PC-9 (cell line): Measurements from ENCODE around the gene UNC13B. TPM values are rescaled to one million over a fixed set of nuclear protein-coding genes. Genes with fewer than 3 reads are reported as not detected.

Source experiments
- BruUV-seq: library from RNA; stranded (reverse); fragments of 400-500 nt; replicated peaks from 2 replicates; lab custom pipeline; 2021; lab: Mats Ljungman, UMichigan
- CTCF ChIA-PET: fragments of 300-600 bp; sonication (Branson Sonifier 250); formaldehyde crosslinking; loops from one replicate; lab custom pipeline; 2022; ENCODE audit warnings: antibody characterized with exemption; lab: Charles Lee
- POLR2A ChIA-PET: fragments of 300-600 bp; sonication (Branson Sonifier 250); formaldehyde crosslinking; loops from one replicate; lab custom pipeline; 2022; ENCODE audit warnings: antibody characterized with exemption; ENCODE audit not compliant: unreplicated experiment; lab: Charles Lee
- DNase-seq, 2 experiments: peaks; one replicate each; pipeline versions ENCODE4 v3.0.0 to v3.0.0-alpha.2; 2015 to 2022; ENCODE audit warnings: mixed read lengths in 1 of 2
- H2AFZ ChIP-seq: fragments of 200-600 bp; sonication (generic); 2 replicates; pipeline ENCODE4 v1.8.1; 2017; ENCODE audit warnings: antibody characterized with exemption
- H3F3A ChIP-seq: fragments of 200-600 bp; sonication (generic); 2 replicates; pipeline ENCODE4 v1.8.1; 2017; ENCODE audit warnings: antibody characterized with exemption, mild to moderate bottlenecking, low read depth; ENCODE audit not compliant: insufficient read depth
- H3K27ac ChIP-seq: fragments of 200-600 bp; sonication (generic); 2 replicates; pipeline ENCODE4 v1.6.1; 2016; ENCODE audit warnings: mixed run types
- H3K27me3 ChIP-seq: fragments of 200-600 bp; sonication (generic); 2 replicates; pipeline ENCODE4 v1.6.1; 2016; ENCODE audit warnings: low read depth, mixed run types; ENCODE audit not compliant: insufficient read depth
- H3K36me3 ChIP-seq: fragments of 200-600 bp; sonication (generic); 2 replicates; pipeline ENCODE4 v1.6.1; 2016; ENCODE audit warnings: low read depth, mixed run types
- H3K4me1 ChIP-seq: fragments of 200-600 bp; sonication (generic); replicated peaks from 2 replicates; pipeline ENCODE4 v1.6.1; 2016; ENCODE audit warnings: mixed run types; ENCODE audit not compliant: insufficient read depth
- H3K4me2 ChIP-seq: fragments of 200-600 bp; sonication (generic); 2 replicates; pipeline ENCODE4 v1.6.1; 2017; ENCODE audit warnings: mixed run types
- H3K4me3 ChIP-seq: fragments of 200-600 bp; sonication (generic); 2 replicates; pipeline ENCODE4 v1.6.1; 2016; ENCODE audit warnings: mixed run types
- H3K79me2 ChIP-seq: fragments of 200-600 bp; sonication (generic); 2 replicates; pipeline ENCODE4 v1.6.1; 2017; ENCODE audit warnings: low read depth, mixed run types
- H3K9me2 ChIP-seq: fragments of 200-600 bp; sonication (generic); 2 replicates; pipeline ENCODE4 v1.8.1; 2017; ENCODE audit warnings: mild to moderate bottlenecking; ENCODE audit not compliant: insufficient read depth
- H3K9me3 ChIP-seq: fragments of 200-600 bp; sonication (generic); 2 replicates; pipeline ENCODE4 v1.8.1; 2016; ENCODE audit warnings: low read depth; ENCODE audit not compliant: insufficient read depth
- H4K20me1 ChIP-seq: fragments of 200-600 bp; sonication (generic); 2 replicates; pipeline ENCODE4 v1.8.1; 2017; ENCODE audit not compliant: insufficient read depth
- CTCF ChIP-seq: fragments of 200-600 bp; sonication (generic); conservative IDR thresholded peaks from 2 replicates; pipeline ENCODE4 v1.6.1; 2017; ENCODE audit warnings: mixed run types, antibody characterized with exemption, mild to moderate bottlenecking, moderate library complexity
- EZH2 ChIP-seq: fragments of 200-600 bp; sonication (generic); IDR thresholded peaks from 2 replicates; pipeline ENCODE4 v1.8.0; 2017; ENCODE audit warnings: antibody characterized with exemption, low read depth
- intact Hi-C: fragments of 100-400 bp; cut with micrococcal nuclease; formaldehyde crosslinking; loops from one replicate; pipeline ENCODE4 v1.10.0; 2022; ENCODE audit not compliant: unreplicated experiment
- total RNA-seq: library from RNA; stranded (reverse); gene quantifications from 2 replicates; pipeline ENCODE4 v1.2.3, GENCODE V29; 2021

Gene UNC13B
- total RNA-seq, 1 experiment from 2014 or later: not detected

- no peaks in the 10 kb centered on the region for H3K9me3 ChIP-seq
- no peaks in the 10 kb centered on the region for H3K36me3 ChIP-seq
- H3K4me1 ChIP-seq: no peaks in the 10 kb centered on the region
- ChIA-PET CTCF (no interaction called here), POLR2A (no interaction called here)
- H4K20me1 ChIP-seq: no peaks in the 10 kb centered on the region
- H3K9me2 ChIP-seq: no peaks in the 10 kb centered on the region
- H3K4me3 ChIP-seq: no peak overlapping the region
- TF ChIP-seq EZH2 (no peak), CTCF (no peak)
- H3K4me2 ChIP-seq: no peak overlapping the region
- no peak for DNase-seq
- H2AFZ ChIP-seq: no peak overlapping the region
- intact Hi-C loops: no loop called here
- no peaks in the 10 kb centered on the region for H3F3A ChIP-seq
- no peaks in the 10 kb centered on the region for H3K27me3 ChIP-seq
- H3K27ac ChIP-seq: no peak overlapping the region
- H3K79me2 ChIP-seq: no peaks in the 10 kb centered on the region
- BruUV-seq: no TSS peak
Measured at GRCh38 chr9:35286381-35286780, 124.6 kb downstream of the UNC13B start.

- no peak overlapping the region for H2AFZ ChIP-seq
- H3K9me3 ChIP-seq: no peaks in the 10 kb centered on the region
- H3K27ac ChIP-seq: no peak overlapping the region
- H3K79me2 ChIP-seq: no peaks in the 10 kb centered on the region
- CTCF ChIA-PET: no interaction called here
- POLR2A ChIA-PET: no interaction called here
- H3K9me2 ChIP-seq: no peaks in the 10 kb centered on the region
- intact Hi-C loops: no loop called here
- no peaks in the 10 kb centered on the region for H3K27me3 ChIP-seq
- H3K4me2 ChIP-seq: no peak overlapping the region
- no peaks in the 10 kb centered on the region for H4K20me1 ChIP-seq
- H3K4me3 ChIP-seq: no peak overlapping the region
- DNase-seq: no peak
- TF ChIP-seq CTCF (no peak), EZH2 (no peak)
- no peaks in the 10 kb centered on the region for H3K36me3 ChIP-seq
- H3K4me1 ChIP-seq: no peaks in the 10 kb centered on the region
- BruUV-seq: no TSS peak
- H3F3A ChIP-seq: no peaks in the 10 kb centered on the region
Measured at GRCh38 chr9:35287987-35288632, 126.3 kb downstream of the UNC13B start.

GRCh38 chr9:35288778-35289177 is 127.0 kb downstream of the UNC13B start:
- Histone ChIP-seq H3K79me2 (no peaks in the 10 kb centered on the region), H2AFZ (no peak overlapping the region), H3K9me3 (no peaks in the 10 kb centered on the region), H3K9me2 (no peaks in the 10 kb centered on the region), H3K4me2 (no peak overlapping the region), H3K4me1 (no peaks in the 10 kb centered on the region), H3K27me3 (no peaks in the 10 kb centered on the region), H3K36me3 (no peaks in the 10 kb centered on the region), H3K4me3 (no peak overlapping the region), H3F3A (no peaks in the 10 kb centered on the region), H4K20me1 (no peaks in the 10 kb centered on the region), H3K27ac (no peak overlapping the region)
- no TSS peak for BruUV-seq
- intact Hi-C loops: no loop called here
- no peak for DNase-seq
- ChIA-PET POLR2A (no interaction called here), CTCF (no interaction called here)
- TF ChIP-seq CTCF (no peak), EZH2 (no peak)
